CD4-positive, CD25-positive, alpha-beta regulatory T cell (primary cell): ENCODE data around the gene RAB3GAP1. TPM values are rescaled to one million over a fixed set of nuclear protein-coding genes. Genes with fewer than 3 reads are reported as not detected.

Experiments
- ATAC-seq, 2 donors: fragments of 150-1000 bp; cut with Tn5 transposase; one replicate each; pipeline ENCODE4 v1.10.0; 2021; ENCODE audit warnings: low read depth in 2 of 2, moderate number of reproducible peaks in 2 of 2, moderate library complexity in 1 of 2
- DNase-seq, 3 donors: peaks; one replicate each; pipeline versions ENCODE4 v3.0.0 to v3.0.0-alpha.2; 2012 to 2022; ENCODE audit warnings: mixed read lengths in 1 of 3
- H3K27ac ChIP-seq: one replicate; pipeline ENCODE4 v1.7.0; 2013; ENCODE audit warnings: mild to moderate bottlenecking, low read length; ENCODE audit not compliant: insufficient read depth, poor library complexity, severe bottlenecking
- H3K27me3 ChIP-seq: one replicate; pipeline ENCODE4 v1.7.0; 2013; ENCODE audit warnings: low read length; ENCODE audit not compliant: control insufficient read depth, insufficient read depth
- H3K36me3 ChIP-seq: one replicate; pipeline ENCODE4 v1.7.0; 2013; ENCODE audit warnings: mild to moderate bottlenecking, low read length, moderate library complexity; ENCODE audit not compliant: control insufficient read depth, insufficient read depth
- H3K4me1 ChIP-seq: 2 replicates; pipeline ENCODE4 v1.7.0; 2013; ENCODE audit warnings: mild to moderate bottlenecking, low read length; ENCODE audit not compliant: insufficient read depth, control insufficient read depth, poor library complexity, severe bottlenecking
- H3K4me3 ChIP-seq: one replicate; pipeline ENCODE4 v1.7.0; 2013; ENCODE audit warnings: low read depth, mild to moderate bottlenecking, low read length, moderate library complexity
- H3K9me3 ChIP-seq, 2 experiments: 1 replicate in 1 of 2; 2 replicates in 1 of 2; pipeline ENCODE4 v1.7.0; 2013; ENCODE audit warnings: low read length in 2 of 2, mild to moderate bottlenecking in 1 of 2, moderate library complexity in 1 of 2; ENCODE audit not compliant: control insufficient read depth in 2 of 2
- H3K27ac Mint-ChIP-seq, 3 donors: one replicate each; pipeline ENCODE4 v1.8.0; 2020 to 2022; ENCODE audit warnings: mild to moderate bottlenecking in 3 of 3, mixed read lengths in 3 of 3, moderate library complexity in 2 of 3
- H3K27me3 Mint-ChIP-seq: one replicate; pipeline ENCODE4 v1.8.0; 2022; ENCODE audit warnings: mild to moderate bottlenecking, mixed read lengths
- H3K36me3 Mint-ChIP-seq: one replicate; pipeline ENCODE4 v1.8.0; 2020; ENCODE audit warnings: mixed read lengths
- H3K4me1 Mint-ChIP-seq, 4 donors: one replicate each; pipeline ENCODE4 v1.8.0; 2020 to 2022; ENCODE audit warnings: mixed read lengths in 4 of 4, mild to moderate bottlenecking in 1 of 4
- H3K4me3 Mint-ChIP-seq, 4 donors: one replicate each; pipeline ENCODE4 v1.8.0; 2020 to 2022; ENCODE audit warnings: mild to moderate bottlenecking in 4 of 4, mixed read lengths in 4 of 4, moderate library complexity in 3 of 4
- H3K9me3 Mint-ChIP-seq, 7 donors: one replicate each; pipeline ENCODE4 v1.8.0; 2020 to 2022; ENCODE audit warnings: mixed read lengths in 7 of 7, mild to moderate bottlenecking in 3 of 7, moderate library complexity in 2 of 7
- polyA plus RNA-seq, 4 donors: library from polyadenylated mRNA; unstranded; fragments of 300-500 nt; fragmentation: Illumina TruSeq; gene quantifications; one replicate each; pipeline ENCODE4 v1.2.3, GENCODE V29; 2021
- total RNA-seq: library from RNA; stranded (reverse); gene quantifications from one replicate; pipeline ENCODE4 v1.2.3, GENCODE V29; 2022

The RAB3GAP1 gene
- total and polyA plus RNA-seq, 5 donors from 2014 or later = 15.4 to 40.1 (median 19.7) TPM

DNA sequence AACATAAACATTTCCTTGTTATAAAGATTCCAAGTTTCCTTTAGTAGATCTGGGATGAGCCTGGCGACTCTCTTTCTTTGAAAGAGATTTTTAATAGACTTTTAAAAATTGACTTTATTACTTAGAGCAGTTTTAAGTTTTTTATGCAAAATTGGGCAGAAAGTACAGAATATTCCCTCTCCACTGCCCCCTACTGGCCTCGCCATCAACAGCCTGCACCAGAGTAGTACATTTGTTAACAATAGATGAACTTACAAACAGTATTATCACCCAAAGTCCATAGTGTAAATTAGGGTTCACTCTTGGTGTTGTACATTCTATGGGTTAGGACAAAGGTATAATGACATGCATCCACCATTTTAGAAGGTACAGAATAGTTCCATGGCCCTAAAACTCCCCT lies 8.7 kb upstream of the RAB3GAP1 start:
- DNase-seq (peak in 1 of 3 donors; percentile 39), ATAC-seq (no peak)
- Mint-ChIP-seq H3K4me1 (no peaks in the 10 kb centered on the region), H3K9me3 (no peaks in the 10 kb centered on the region), H3K27me3 (peaks cover 11% of the 10 kb centered on the region), H3K36me3 (no peaks in the 10 kb centered on the region), H3K27ac (no peak overlapping the region), H3K4me3 (no peak overlapping the region)
- H3K27me3 ChIP-seq = peaks cover 8% of the 10 kb centered on the region
- no peaks in the 10 kb centered on the region for H3K4me1 ChIP-seq
- H3K27ac ChIP-seq = no peak overlapping the region
- no peak overlapping the region for H3K4me3 ChIP-seq
- no peaks in the 10 kb centered on the region for H3K36me3 ChIP-seq
- no peaks in the 10 kb centered on the region for H3K9me3 ChIP-seq

DNA sequence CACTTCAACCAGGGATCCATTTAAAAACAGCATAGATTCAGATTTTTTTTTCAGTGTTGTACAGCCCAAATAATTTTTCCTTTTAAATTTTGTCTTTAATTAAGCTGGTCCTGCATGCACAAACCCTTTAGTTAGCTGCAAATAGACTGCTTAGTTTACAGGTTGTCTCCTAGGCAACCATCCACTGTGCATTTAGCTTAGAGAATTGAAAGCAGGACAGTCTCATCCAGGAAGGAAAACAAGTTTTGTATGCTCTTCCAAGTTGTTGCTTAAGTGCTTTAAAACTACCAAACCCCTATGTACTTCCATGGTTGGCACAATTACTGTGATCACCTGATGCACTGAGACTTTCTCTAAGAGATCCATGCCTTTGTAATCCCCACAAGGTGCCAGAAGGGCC lies 4.8 kb upstream of the RAB3GAP1 start, which contains the start of gene MAP3K19:
Gene MAP3K19, minus strand, starts transcription at position 148 of the 400 bp plus-strand sequence. CDS start 22,800 bp downstream, outside the sequence.
- Mint-ChIP-seq H3K27me3 (no peaks in the 10 kb centered on the region), H3K4me1 (peaks cover 4 to 14% (median 8%) of the 10 kb centered on the region in 4 donors), H3K27ac (no peak within 1 kb of the TSS), H3K4me3 (peak within 1 kb of the TSS in 2 of 4 donors; percentile 39 to 49), H3K36me3 (no peaks in the 10 kb centered on the region), H3K9me3 (no peaks in the 10 kb centered on the region)
- H3K27ac ChIP-seq = no peak within 1 kb of the TSS
- no peaks in the 10 kb centered on the region for H3K9me3 ChIP-seq
- peaks cover 4% of the 10 kb centered on the region for H3K27me3 ChIP-seq
- DNase-seq = no peak
- ATAC-seq = no peak
- no peak within 1 kb of the TSS for H3K4me3 ChIP-seq
- no peaks in the 10 kb centered on the region for H3K36me3 ChIP-seq
- peaks cover 3% of the 10 kb centered on the region for H3K4me1 ChIP-seq

DNA sequence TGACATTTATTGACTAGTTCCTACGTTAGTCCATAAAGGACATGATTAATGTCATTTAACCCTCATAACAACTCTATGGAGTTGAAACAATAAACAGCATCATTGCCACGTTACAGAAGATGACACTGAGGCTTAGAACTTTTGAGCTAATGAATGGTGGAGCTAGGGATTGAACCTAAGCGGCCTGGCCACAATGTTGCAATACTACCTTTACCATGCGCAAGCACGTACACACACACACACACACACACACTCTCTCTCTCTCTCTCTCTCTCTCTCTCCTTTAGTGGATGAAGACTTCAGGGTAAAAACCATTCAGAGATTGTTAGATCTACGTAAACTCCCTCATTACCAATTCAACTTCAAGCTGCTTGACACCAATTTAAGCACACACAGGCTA lies 4.0 kb upstream of the RAB3GAP1 start:
- no peak for DNase-seq
- H3K9me3 ChIP-seq = no peaks in the 10 kb centered on the region
- Mint-ChIP-seq H3K4me1 (peaks cover 5 to 15% (median 11%) of the 10 kb centered on the region in 4 donors), H3K27ac (no peak overlapping the region), H3K36me3 (no peaks in the 10 kb centered on the region), H3K4me3 (peak overlapping the region in 1 of 4 donors; percentile 39), H3K27me3 (no peaks in the 10 kb centered on the region), H3K9me3 (no peaks in the 10 kb centered on the region)
- peaks cover 5% of the 10 kb centered on the region for H3K4me1 ChIP-seq
- no peak overlapping the region for H3K27ac ChIP-seq
- H3K36me3 ChIP-seq = no peaks in the 10 kb centered on the region
- no peak for ATAC-seq
- H3K4me3 ChIP-seq = no peak overlapping the region
- H3K27me3 ChIP-seq = peaks cover 4% of the 10 kb centered on the region

DNA sequence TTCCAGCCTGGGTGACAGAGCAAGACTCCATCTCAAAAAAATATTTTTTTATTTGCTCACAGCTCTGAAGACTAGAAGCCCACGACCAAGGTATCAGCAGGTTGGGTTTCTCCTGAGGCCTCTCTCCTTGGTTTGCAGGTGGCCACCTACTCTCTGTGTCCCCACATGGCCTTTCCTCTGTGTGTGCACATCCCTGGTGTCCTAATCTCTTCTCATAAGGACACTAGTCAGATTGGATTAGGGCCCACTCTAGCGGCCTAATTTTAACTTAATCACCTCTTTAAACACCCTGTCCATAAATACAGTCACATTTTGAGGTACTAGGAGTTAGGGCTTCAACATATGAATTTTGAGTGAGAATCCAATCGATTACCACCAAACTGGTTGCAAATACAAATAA lies 2.0 kb upstream of the RAB3GAP1 start:
- peaks cover 24% of the 10 kb centered on the region for H3K4me1 ChIP-seq
- Mint-ChIP-seq H3K27me3 (no peaks in the 10 kb centered on the region), H3K4me1 (peaks cover 22 to 35% (median 30%) of the 10 kb centered on the region in 4 donors), H3K36me3 (no peaks in the 10 kb centered on the region), H3K4me3 (peak overlapping the region in 2 of 4 donors; percentile 42 to 74), H3K9me3 (no peaks in the 10 kb centered on the region), H3K27ac (peak overlapping the region in 2 of 3 donors; percentile 49 to 51)
- H3K27me3 ChIP-seq = peaks cover 2% of the 10 kb centered on the region
- no peak overlapping the region for H3K4me3 ChIP-seq
- no peak for DNase-seq
- H3K27ac ChIP-seq = no peak overlapping the region
- H3K9me3 ChIP-seq = no peaks in the 10 kb centered on the region
- no peak for ATAC-seq
- H3K36me3 ChIP-seq = no peaks in the 10 kb centered on the region

DNA sequence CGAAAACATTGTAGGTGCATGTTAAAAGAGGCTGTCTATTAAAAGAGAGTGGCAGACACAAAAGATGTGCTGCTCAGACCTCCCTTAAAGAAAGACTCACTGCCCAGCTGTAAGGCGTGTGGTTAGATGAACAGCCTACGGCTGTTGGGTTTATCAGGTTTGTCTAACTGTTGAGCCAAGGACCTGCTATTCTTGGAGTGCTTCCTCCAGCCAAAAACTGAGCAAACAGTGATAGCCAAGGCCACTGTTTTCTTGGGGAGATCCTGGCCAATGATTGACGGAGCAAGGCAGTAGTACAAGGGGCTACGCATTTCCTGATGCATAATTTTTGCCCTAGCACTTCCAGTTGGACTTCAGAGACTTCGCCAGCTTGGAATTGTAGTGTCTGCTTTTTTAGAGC lies 1.4 kb upstream of the RAB3GAP1 start:
- H3K27me3 Mint-ChIP-seq = no peaks in the 10 kb centered on the region

DNA sequence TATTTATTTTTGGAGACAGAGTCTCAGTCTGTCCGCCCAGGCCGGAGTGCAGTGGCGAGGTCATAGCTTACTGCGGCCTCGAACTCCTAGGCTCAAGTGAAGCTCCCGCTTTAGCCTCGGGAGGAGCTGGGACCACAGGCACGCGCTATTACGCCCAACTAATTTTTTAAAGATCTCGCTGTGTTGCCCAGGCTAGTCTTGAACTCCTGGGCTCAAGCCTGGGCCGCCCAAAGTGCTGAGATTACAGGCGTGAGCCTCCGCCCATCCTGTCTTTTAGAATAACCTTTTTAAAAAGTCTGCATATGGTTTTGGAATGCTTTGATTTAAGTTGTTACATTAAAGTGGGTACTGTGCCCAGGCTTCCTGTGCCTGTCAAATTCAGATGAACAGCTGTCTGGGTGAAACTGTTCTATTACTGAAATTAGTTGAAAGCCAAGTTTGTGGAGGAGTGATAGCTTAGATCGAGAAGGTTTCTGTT lies 944 bp downstream of the RAB3GAP1 start:
- Histone ChIP-seq H3K4me1 (peaks cover 40% of the 10 kb centered on the region), H3K4me3 (peak overlapping the region; percentile 97), H3K27ac (peak overlapping the region; percentile 99), H3K27me3 (no peaks in the 10 kb centered on the region), H3K9me3 (no peaks in the 10 kb centered on the region), H3K36me3 (peaks cover 4% of the 10 kb centered on the region)
- H3K27me3 Mint-ChIP-seq = no peaks in the 10 kb centered on the region
- peaks cover 3% of the 10 kb centered on the region for H3K36me3 Mint-ChIP-seq
- no peak for ATAC-seq
- peak in 2 of 3 donors; percentile 27 to 77 for DNase-seq
- peak overlapping the region; percentile 99 to 100 (median 100) for H3K27ac Mint-ChIP-seq
- H3K4me1 Mint-ChIP-seq = peaks cover 31 to 54% (median 45%) of the 10 kb centered on the region in 4 donors
- H3K9me3 Mint-ChIP-seq = no peaks in the 10 kb centered on the region
- peak overlapping the region; percentile 97 to 99 (median 98) for H3K4me3 Mint-ChIP-seq

More for the DNA sequence above, 1.4 kb upstream of the RAB3GAP1 start:
- Histone ChIP-seq H3K9me3 (no peaks in the 10 kb centered on the region), H3K36me3 (no peaks in the 10 kb centered on the region), H3K4me3 (no peak overlapping the region), H3K27me3 (peaks cover under 1% of the 10 kb centered on the region), H3K4me1 (peaks cover 24% of the 10 kb centered on the region), H3K27ac (no peak overlapping the region)
- no peak for ATAC-seq
- Mint-ChIP-seq H3K4me1 (peaks cover 24 to 38% (median 33%) of the 10 kb centered on the region in 4 donors), H3K36me3 (no peaks in the 10 kb centered on the region), H3K27ac (peak overlapping the region in 2 of 3 donors; percentile 23 to 49), H3K9me3 (no peaks in the 10 kb centered on the region), H3K4me3 (peak overlapping the region; percentile 42 to 74 (median 65))
- DNase-seq = no peak

DNA sequence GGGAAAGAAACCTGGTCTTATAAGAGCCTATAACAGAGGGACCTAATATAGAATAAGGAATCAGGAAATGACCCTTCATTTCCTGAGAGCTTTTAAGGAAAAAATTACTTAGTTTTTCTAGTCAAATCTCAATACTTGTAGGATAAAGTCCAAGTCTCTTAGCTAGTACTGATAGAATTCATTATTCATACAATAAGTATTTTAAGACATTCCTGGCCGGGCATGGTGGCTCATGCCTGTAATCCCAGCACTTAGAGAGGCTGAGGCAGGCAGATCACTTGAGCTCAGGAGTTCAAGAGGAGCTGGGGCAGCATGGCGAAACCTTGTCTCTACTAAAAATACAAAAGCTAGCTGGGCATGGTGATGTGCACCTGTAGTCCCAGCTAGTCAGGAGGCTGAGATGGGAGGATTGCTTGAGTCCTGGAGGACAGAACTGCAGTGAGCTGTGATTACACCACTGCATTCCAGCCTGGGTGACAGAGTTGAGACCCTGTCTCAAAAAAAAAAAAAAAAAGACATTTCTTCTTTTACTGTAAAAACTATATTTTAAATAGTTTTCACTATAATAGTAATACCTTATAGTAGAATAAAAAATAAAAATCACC lies 3.2 kb downstream of the RAB3GAP1 start:
- Histone ChIP-seq H3K27ac (no peak overlapping the region), H3K27me3 (no peaks in the 10 kb centered on the region), H3K4me3 (peak overlapping the region; percentile 53), H3K36me3 (peaks cover 10% of the 10 kb centered on the region), H3K9me3 (no peaks in the 10 kb centered on the region), H3K4me1 (peaks cover 53% of the 10 kb centered on the region)
- H3K27me3 Mint-ChIP-seq = no peaks in the 10 kb centered on the region
- ATAC-seq = no peak
- H3K36me3 Mint-ChIP-seq = peaks cover 10% of the 10 kb centered on the region
- no peaks in the 10 kb centered on the region for H3K9me3 Mint-ChIP-seq
- peaks cover 42 to 66% (median 57%) of the 10 kb centered on the region in 4 donors for H3K4me1 Mint-ChIP-seq
- peak overlapping the region; percentile 43 to 97 (median 54) for H3K4me3 Mint-ChIP-seq
- no peak for DNase-seq
- H3K27ac Mint-ChIP-seq = peak overlapping the region; percentile 0 to 28 (median 22)

DNA sequence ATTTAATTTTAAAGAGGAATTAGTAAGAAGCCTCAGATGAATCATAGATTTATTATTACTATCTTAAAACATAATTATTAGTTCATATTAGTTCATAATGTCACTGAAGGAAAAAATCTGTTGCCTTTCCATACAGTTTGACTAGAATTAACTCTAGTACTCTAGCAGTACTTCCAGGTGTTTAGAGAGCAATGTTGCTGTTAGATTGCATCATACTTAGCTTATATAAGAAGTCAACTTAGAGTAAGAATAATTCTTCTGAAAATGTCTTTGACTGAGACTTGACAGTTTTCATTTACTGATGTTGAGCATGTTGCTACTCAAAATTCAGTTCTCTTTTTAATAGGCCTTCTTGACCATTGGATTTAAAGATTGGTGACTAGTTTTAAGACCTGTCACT lies 4.7 kb downstream of the RAB3GAP1 start:
- Histone ChIP-seq H3K27me3 (no peaks in the 10 kb centered on the region), H3K4me1 (peaks cover 50% of the 10 kb centered on the region), H3K4me3 (no peak overlapping the region), H3K27ac (no peak overlapping the region), H3K36me3 (peaks cover 25% of the 10 kb centered on the region), H3K9me3 (no peaks in the 10 kb centered on the region)
- peaks cover 45 to 72% (median 57%) of the 10 kb centered on the region in 4 donors for H3K4me1 Mint-ChIP-seq
- no peak overlapping the region for H3K27ac Mint-ChIP-seq
- H3K27me3 Mint-ChIP-seq = no peaks in the 10 kb centered on the region
- H3K9me3 Mint-ChIP-seq = no peaks in the 10 kb centered on the region
- peak overlapping the region in 2 of 4 donors; percentile 21 to 44 for H3K4me3 Mint-ChIP-seq
- H3K36me3 Mint-ChIP-seq = peaks cover 18% of the 10 kb centered on the region
- DNase-seq = no peak
- no peak for ATAC-seq
